ENCODE measurements around the gene STAP2.
"Not testable (repeated sequence)": the region's sequence is repeated elsewhere in the genome, so short reads cannot be mapped to it uniquely, and the experiment has no call there.

The STAP2 gene

GRCh38 chr19:4294389-4294788, 44.2 kb downstream of the STAP2 start:
- Mint-ChIP-seq H3K9me3 (no peaks in the 10 kb centered on the region), H3K4me1 (ENCODE audit: low read depth) (peaks cover 11% of the 10 kb centered on the region), H3K36me3 (ENCODE audit: low read depth) (peaks cover 2% of the 10 kb centered on the region), H3K27ac (no peak overlapping the region), H3K4me3 (no peak overlapping the region), H3K27me3 (no peaks in the 10 kb centered on the region)
- no peak for DNase-seq

- Mint-ChIP-seq H3K4me3 (no peak overlapping the region), H3K27me3 (no peaks in the 10 kb centered on the region), H3K4me1 (ENCODE audit: low read depth) (no peaks in the 10 kb centered on the region), H3K27ac (no peak overlapping the region), H3K36me3 (ENCODE audit: low read depth) (peaks cover 2% of the 10 kb centered on the region), H3K9me3 (no peaks in the 10 kb centered on the region)
- no peak for DNase-seq
Observed at GRCh38 chr19:4292515-4292914, 46.1 kb downstream of the STAP2 start.

GRCh38 chr19:4291184-4291732, 47.4 kb downstream of the STAP2 start:
- DNase-seq, result no peak
- Mint-ChIP-seq H3K36me3 (ENCODE audit: low read depth) (peaks cover 2% of the 10 kb centered on the region), H3K27me3 (no peaks in the 10 kb centered on the region), H3K4me1 (ENCODE audit: low read depth) (no peaks in the 10 kb centered on the region), H3K9me3 (no peaks in the 10 kb centered on the region), H3K27ac (no peak overlapping the region), H3K4me3 (no peak overlapping the region)

- H3K27me3 Mint-ChIP-seq, result no peaks in the 10 kb centered on the region
- no peaks in the 10 kb centered on the region for H3K4me1 Mint-ChIP-seq (ENCODE audit: low read depth)
- H3K9me3 Mint-ChIP-seq, result no peaks in the 10 kb centered on the region
- no peaks in the 10 kb centered on the region for H3K36me3 Mint-ChIP-seq (ENCODE audit: low read depth)
- no peak for DNase-seq
- no peak overlapping the region for H3K4me3 Mint-ChIP-seq
- no peak overlapping the region for H3K27ac Mint-ChIP-seq
Observed at GRCh38 chr19:4288091-4288777, 50.4 kb downstream of the STAP2 start.

GRCh38 chr19:4286141-4286540, 52.5 kb downstream of the STAP2 start:
- not testable (repeated sequence) for H3K27me3 Mint-ChIP-seq; H3K27ac Mint-ChIP-seq; H3K4me1 Mint-ChIP-seq (ENCODE audit: low read depth)

GRCh38 chr19:4284974-4285373, 53.7 kb downstream of the STAP2 start:
- H3K36me3 Mint-ChIP-seq (ENCODE audit: low read depth), result no peaks in the 10 kb centered on the region
- H3K9me3 Mint-ChIP-seq, result no peaks in the 10 kb centered on the region

More at GRCh38 chr19:4286141-4286540, 52.5 kb downstream of the STAP2 start:
- DNase-seq; H3K9me3 Mint-ChIP-seq; H3K36me3 Mint-ChIP-seq (ENCODE audit: low read depth); H3K4me3 Mint-ChIP-seq: not testable (repeated sequence)

GRCh38 chr19:4284176-4284958, 54.3 kb downstream of the STAP2 start:
- DNase-seq, result no peak
- H3K27me3 Mint-ChIP-seq, result peaks cover 25% of the 10 kb centered on the region
- H3K4me1 Mint-ChIP-seq (ENCODE audit: low read depth), result peaks cover 3% of the 10 kb centered on the region
- no peak overlapping the region for H3K27ac Mint-ChIP-seq
- H3K9me3 Mint-ChIP-seq, result no peaks in the 10 kb centered on the region
- H3K4me3 Mint-ChIP-seq, result no peak overlapping the region
- no peaks in the 10 kb centered on the region for H3K36me3 Mint-ChIP-seq (ENCODE audit: low read depth)

More at GRCh38 chr19:4284974-4285373, 53.7 kb downstream of the STAP2 start:
- Mint-ChIP-seq H3K27me3 (peaks cover 22% of the 10 kb centered on the region), H3K4me3 (no peak overlapping the region), H3K4me1 (ENCODE audit: low read depth) (no peaks in the 10 kb centered on the region), H3K27ac (no peak overlapping the region)
- no peak for DNase-seq

- DNase-seq, result no peak
- H3K4me1 Mint-ChIP-seq (ENCODE audit: low read depth), result peaks cover 5% of the 10 kb centered on the region
- no peak overlapping the region for H3K27ac Mint-ChIP-seq
- peak overlapping the region; percentile 41 for H3K4me3 Mint-ChIP-seq
- H3K36me3 Mint-ChIP-seq (ENCODE audit: low read depth), result no peaks in the 10 kb centered on the region
- H3K9me3 Mint-ChIP-seq, result no peaks in the 10 kb centered on the region
- peaks cover 37% of the 10 kb centered on the region for H3K27me3 Mint-ChIP-seq
Observed at GRCh38 chr19:4279530-4280422, 58.9 kb downstream of the STAP2 start.

GRCh38 chr19:4279267-4279529, 59.4 kb downstream of the STAP2 start:
- H3K4me3 Mint-ChIP-seq, result no peak overlapping the region
- H3K4me1 Mint-ChIP-seq (ENCODE audit: low read depth), result peaks cover 5% of the 10 kb centered on the region
- DNase-seq, result no peak

GRCh38 chr19:4278419-4279266, 60.0 kb downstream of the STAP2 start, which contains the start of gene SHD:
Gene SHD (plus strand): TSS chr19:4279266. CDS start chr19:4280064, 798 bp downstream.
- H3K27ac Mint-ChIP-seq, result no peak within 1 kb of the TSS
- H3K4me1 Mint-ChIP-seq (ENCODE audit: low read depth), result peaks cover 5% of the 10 kb centered on the region
- H3K36me3 Mint-ChIP-seq (ENCODE audit: low read depth), result no peaks in the 10 kb centered on the region
- H3K9me3 Mint-ChIP-seq, result no peaks in the 10 kb centered on the region
- peak within 1 kb of the TSS; percentile 41 for H3K4me3 Mint-ChIP-seq
- peaks cover 37% of the 10 kb centered on the region for H3K27me3 Mint-ChIP-seq
- DNase-seq, result no peak

More at GRCh38 chr19:4279267-4279529, 59.4 kb downstream of the STAP2 start:
- Mint-ChIP-seq H3K36me3 (ENCODE audit: low read depth) (no peaks in the 10 kb centered on the region), H3K27ac (no peak overlapping the region), H3K27me3 (peaks cover 37% of the 10 kb centered on the region), H3K9me3 (no peaks in the 10 kb centered on the region)

- H3K4me3 Mint-ChIP-seq, result no peak overlapping the region
- H3K9me3 Mint-ChIP-seq, result no peaks in the 10 kb centered on the region
- peaks cover 37% of the 10 kb centered on the region for H3K27me3 Mint-ChIP-seq
- H3K4me1 Mint-ChIP-seq (ENCODE audit: low read depth), result peaks cover 5% of the 10 kb centered on the region
- peaks cover 3% of the 10 kb centered on the region for H3K36me3 Mint-ChIP-seq (ENCODE audit: low read depth)
- H3K27ac Mint-ChIP-seq, result no peak overlapping the region
- no peak for DNase-seq
Observed at GRCh38 chr19:4278010-4278409, 60.6 kb downstream of the STAP2 start.

GRCh38 chr19:4277191-4277696, 61.4 kb downstream of the STAP2 start:
- Mint-ChIP-seq H3K36me3 (ENCODE audit: low read depth) (peaks cover 9% of the 10 kb centered on the region), H3K9me3 (no peaks in the 10 kb centered on the region), H3K27ac (no peak overlapping the region), H3K27me3 (peaks cover 34% of the 10 kb centered on the region), H3K4me1 (ENCODE audit: low read depth) (peaks cover 5% of the 10 kb centered on the region), H3K4me3 (no peak overlapping the region)
- DNase-seq, result no peak

GRCh38 chr19:4274321-4274686, 64.3 kb downstream of the STAP2 start:
- not testable (repeated sequence) for H3K4me1 Mint-ChIP-seq (ENCODE audit: low read depth); H3K27ac Mint-ChIP-seq; H3K9me3 Mint-ChIP-seq; DNase-seq; H3K4me3 Mint-ChIP-seq
- Mint-ChIP-seq H3K27me3 (peaks cover 11% of the 10 kb centered on the region), H3K36me3 (ENCODE audit: low read depth) (peaks cover 31% of the 10 kb centered on the region)
